ENCODE results near the gene PPP2R2C.
A peak's percentile ranks its signal among the peaks of the same experiment; 100 is the strongest.

PPP2R2C gene

GRCh38 chr4:6472387-6473263 lies at the start of gene PPP2R2C:
Gene PPP2R2C, minus strand, starts transcription at chr4:6472614. Its CDS starts 385 bp downstream, at chr4:6472229.
- peak; percentile 90 for DNase-seq

GRCh38 chr4:6520978-6521377 lies 48.6 kb upstream of the PPP2R2C start:
- DNase-seq = no peak

DNA sequence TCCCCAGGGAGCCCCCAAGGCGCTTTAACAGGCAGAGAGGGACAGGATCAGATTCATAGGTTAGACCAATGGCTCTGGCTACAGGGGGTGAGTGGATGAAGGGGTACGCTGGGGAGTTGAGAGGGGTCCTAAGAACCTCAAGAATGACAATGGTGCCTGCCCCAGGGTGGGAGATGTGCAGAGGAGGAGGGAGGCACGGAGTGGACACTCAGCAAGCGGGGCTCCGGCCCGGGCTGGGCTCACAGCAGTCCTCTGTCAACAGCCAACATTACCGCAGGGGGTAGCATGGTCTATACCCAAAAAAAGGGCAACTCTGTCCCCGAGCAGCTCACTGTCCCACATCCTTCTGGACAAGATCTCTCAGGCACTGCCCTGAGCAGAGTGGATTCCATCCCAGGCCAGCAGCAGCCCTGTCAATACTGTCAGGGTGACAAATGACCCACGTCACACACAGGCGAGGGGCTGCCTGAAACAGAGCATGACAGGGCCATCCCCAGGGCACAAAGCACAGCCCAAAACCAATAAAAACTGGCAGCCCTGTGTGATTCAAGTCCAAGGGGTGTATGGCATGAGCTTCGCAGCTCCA lies 47.7 kb upstream of the PPP2R2C start:
- DNase-seq = no peak

GRCh38 chr4:6517171-6517570 lies 44.8 kb upstream of the PPP2R2C start:
- no peak for DNase-seq

GRCh38 chr4:6516762-6517161 lies 44.3 kb upstream of the PPP2R2C start:
- DNase-seq = no peak

DNA sequence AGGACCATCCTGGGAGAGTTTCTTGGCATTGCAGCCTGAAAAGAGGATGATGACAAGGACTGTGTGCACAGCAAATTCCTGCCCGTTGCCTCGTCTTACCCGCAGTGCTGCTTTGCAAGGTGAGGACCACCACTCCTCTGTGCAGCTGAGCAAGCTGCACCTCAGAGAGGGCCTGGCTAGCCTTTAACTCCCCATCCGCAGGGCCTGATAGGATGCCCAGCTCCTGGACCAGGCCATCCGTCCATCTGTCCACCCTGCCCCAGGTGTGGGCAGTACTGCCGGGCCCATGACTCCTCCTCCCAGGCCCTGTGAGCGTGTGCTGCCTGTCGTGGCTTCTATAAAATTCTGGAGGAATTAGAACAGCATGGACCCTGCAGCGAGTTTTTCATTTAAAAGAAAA lies 43.9 kb upstream of the PPP2R2C start:
- DNase-seq = no peak

DNA sequence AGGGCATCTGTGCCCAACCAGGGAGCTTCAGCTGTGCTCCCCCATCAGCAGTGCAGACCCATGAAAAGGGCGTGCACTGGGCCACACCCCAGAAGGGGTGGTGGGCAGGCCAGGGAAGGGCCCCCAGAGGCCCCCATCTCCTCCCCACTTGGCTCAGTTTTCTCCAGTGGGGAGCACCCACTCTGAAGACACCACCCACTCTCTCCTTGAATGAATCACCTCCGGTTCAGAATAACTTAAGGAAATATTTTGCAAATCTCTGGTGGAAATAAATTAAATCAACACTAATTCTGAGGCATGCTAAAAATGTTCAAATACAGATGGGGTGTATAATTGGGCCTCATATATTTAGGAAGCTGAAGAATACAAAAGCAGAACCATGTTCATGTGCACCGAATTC lies 41.3 kb upstream of the PPP2R2C start:
- DNase-seq = no peak

GRCh38 chr4:6509587-6509986 lies 37.2 kb upstream of the PPP2R2C start:
- DNase-seq = peak; percentile 57

- no peak for DNase-seq
These were observed 34.9 kb upstream of the PPP2R2C start for GRCh38 chr4:6507345-6507744.

DNA sequence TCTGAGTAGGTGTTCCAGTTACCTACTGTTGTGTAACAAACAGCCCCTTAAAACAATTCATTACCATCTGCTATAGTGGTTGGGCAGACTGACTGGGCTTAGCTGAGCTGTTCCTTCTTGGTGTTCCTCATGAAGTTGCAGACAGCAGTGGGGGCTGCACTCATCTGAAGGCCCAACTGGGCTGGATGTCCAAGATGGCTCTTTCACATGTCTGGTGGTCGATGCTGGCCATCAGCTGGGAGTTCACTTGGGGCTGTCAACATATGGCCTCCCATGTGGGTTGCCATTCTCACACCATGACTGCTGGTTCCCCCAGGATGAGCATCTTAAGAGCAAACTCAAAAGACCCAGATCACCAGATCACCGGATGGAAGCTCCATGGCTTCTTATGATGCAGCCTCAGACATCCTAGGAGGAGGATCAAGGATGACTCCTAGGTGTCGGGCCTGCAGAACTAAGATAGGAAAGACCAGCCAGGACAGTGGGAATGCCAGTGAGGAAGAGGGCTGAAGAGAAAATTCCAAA lies 34.3 kb upstream of the PPP2R2C start:
- DNase-seq = no peak

GRCh38 chr4:6504900-6505496 lies 32.6 kb upstream of the PPP2R2C start:
- DNase-seq = peak; percentile 64

- no peak for DNase-seq
These were observed 30.5 kb upstream of the PPP2R2C start for GRCh38 chr4:6502747-6503465.

DNA sequence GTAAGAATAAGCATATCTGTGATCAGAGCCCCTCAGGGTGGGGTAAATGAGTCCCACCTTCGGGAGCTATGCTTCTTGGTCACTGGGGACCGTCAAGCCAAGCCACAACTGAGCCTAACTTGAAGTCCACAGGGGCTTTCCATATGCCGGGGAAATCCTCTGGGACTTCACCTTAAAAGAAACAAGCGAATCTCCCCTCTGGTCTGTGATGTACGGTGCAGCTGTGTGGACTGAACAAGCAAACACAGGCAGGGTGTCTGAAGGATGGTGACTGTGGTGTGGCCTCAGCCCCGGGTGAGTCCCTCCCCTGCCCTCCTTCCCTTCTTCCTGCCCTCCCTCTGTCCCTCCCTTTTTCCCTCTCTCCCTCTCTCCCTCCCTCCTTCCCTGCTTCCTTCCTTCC lies 29.7 kb upstream of the PPP2R2C start:
- DNase-seq = no peak

DNA sequence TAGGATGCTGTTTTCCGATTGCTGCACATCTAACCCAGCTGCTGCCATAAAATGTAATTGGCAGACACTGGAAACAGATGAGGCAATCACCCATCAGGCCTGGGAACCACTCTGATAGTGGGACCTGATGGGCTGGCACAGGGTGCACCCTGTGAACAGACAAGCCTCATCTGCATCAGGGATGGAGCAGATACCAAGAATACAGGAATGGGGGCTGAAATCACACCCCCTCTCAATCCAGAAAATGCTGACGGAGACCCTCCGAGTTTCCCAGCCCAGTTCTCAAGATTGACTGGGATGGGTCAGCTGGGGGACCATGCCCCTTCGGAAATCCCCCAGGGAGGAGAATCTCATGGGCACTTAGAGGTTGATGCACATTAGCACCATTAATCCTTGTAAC lies 28.8 kb upstream of the PPP2R2C start:
- no peak for DNase-seq

GRCh38 chr4:6500481-6501140 lies 28.2 kb upstream of the PPP2R2C start:
- no peak for DNase-seq

DNA sequence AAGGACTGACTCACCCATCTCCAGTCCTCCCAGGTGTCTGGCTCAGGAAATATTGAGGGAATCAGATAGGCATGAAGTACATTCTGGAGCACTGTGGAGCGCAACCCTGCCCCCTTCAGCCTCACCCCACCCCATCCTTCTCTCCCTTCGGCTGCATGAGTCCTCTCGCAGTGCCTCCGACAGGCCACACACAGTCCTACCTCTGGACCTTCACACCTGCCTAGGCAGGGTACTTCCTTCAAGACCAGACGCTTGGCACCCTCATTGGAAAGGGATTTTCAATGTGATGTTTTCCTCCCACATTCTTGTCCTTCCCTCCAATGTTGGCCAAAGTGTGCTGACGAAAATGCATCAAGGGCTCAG lies 26.8 kb upstream of the PPP2R2C start:
- DNase-seq = no peak

GRCh38 chr4:6498511-6499237 lies 26.3 kb upstream of the PPP2R2C start:
- DNase-seq = no peak

DNA sequence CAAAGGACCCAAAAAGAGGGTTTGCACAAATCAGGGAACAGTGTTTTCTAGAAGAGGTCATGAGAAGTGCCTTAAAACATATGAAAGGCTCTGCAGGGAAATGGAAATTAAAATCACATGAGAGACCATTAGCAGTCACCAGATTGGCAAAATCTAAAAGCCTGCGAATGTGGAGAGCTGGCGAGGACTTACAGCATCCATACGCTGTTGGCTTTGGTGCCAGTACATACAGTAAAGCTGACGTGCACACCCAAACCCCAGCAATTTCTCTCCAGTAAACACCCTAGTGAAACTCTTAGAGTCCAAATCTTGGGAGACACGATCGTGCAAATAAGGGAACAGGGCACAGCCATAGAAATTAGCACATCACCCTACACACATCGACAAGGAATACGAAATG lies 25.4 kb upstream of the PPP2R2C start:
- DNase-seq = no peak

DNA sequence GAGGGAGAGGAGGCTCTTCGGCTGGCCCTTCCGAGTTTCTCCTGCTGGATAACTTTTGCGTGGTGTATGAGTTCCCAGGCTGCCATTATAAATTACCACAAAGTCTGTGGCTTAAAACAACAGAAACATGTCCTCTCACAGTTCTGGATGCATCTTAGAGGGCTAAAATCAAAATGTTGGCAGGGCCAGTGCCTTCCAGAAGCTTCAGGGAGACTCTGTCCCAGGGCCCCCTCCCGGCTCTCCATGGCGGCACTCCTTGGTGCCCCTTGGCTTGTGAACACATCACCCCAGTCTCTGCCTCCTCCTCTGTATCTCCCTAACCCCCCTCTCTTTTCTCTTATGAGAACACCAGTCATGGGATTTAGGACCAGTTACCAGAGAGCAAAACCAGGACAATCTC lies 23.3 kb upstream of the PPP2R2C start:
- DNase-seq = no peak

- no peak for DNase-seq
These were observed 22.8 kb upstream of the PPP2R2C start for GRCh38 chr4:6495296-6495590.

- DNase-seq = no peak
These were observed 22.2 kb upstream of the PPP2R2C start for GRCh38 chr4:6494431-6495295.
